ENCODE data around the gene GPA33. TPM values are rescaled to one million over a fixed set of nuclear protein-coding genes. Genes with fewer than 3 reads are reported as not detected.

The GPA33 gene
- total RNA-seq, 2 donors from 2014 or later, result not detected

DNA sequence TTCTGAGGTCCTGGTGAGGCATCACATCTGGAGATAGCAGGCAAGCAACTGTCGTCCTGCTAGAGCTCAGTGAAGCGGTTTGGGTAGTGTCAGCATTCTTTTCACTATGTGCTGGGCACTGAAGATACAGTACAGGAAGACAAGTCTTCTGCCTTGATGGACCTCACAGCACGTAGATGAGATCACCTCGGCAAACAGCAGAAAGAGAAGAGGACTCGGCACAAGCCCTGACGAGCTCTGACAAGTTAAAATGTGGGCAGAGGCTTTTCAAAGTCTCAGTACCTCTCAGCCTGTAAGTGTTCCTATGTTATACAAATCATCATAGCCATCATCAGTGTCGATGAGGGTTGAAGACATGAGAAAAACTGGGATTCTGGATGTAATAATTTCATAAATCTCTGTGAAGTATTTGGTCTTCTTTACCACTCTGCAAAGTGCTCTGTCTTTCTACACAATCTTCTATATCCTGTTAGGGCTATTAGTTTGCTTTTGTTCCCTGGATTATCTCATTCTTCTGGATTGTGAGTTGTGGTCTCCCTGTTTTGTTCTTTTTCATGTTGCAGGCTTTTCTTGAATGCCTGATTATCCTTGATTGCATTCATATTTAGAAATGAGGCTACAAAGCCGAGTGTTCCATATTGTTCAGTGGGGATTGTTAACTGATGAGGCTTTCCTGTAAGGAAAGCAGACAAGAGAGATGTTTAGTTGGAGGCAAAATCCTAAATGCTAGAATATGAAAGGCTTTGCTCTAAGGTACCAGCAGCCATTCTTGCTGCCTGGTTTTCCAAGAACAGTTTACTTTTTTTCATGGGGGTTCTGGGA, 76.9 kb downstream of the GPA33 start:
- intact Hi-C loops (cut with DNase I), result no loop called here
- no peak for DNase-seq (ENCODE audit: low spot score)

DNA sequence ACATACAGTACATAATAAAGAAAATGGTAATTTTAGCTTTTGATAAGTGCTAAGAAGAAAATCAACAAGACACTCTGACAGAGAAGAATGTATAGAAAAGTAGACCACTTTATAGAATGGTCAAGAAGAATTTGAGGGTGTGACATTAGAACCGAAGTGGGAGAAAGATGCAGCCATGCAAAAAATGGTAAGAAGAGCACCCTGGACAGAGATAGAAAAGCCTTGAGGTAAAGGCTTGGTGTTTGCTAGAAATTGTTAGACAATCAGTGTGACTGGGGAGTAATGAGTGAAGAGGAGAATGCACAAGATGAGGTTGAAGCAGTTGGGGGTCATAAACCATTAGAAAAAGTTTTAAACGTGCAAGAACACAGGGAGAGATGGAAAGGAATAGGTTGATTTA, 77.6 kb downstream of the GPA33 start:
- DNase-seq (ENCODE audit: low spot score), result no peak
- intact Hi-C loops (cut with DNase I), result no loop called here

- no peak for DNase-seq (ENCODE audit: low spot score)
- intact Hi-C loops (cut with DNase I), result no loop called here
These were observed 78.5 kb downstream of the GPA33 start for GRCh38 chr1:167011560-167012191.

GRCh38 chr1:167003711-167004110, 86.5 kb downstream of the GPA33 start:
- no peak for DNase-seq (ENCODE audit: low spot score)
- intact Hi-C loops (cut with DNase I), result no loop called here

Other genes starting within 250 kb of the GPA33 start
- gene TADA1, start 214.1 kb downstream of the GPA33 start, total RNA-seq, result 1 to 10 TPM; 8.7 to 9.6 TPM
- gene ILDR2, start 114.8 kb downstream of the GPA33 start, total RNA-seq, result under 1 TPM; 0.10 to 0.14 TPM
- under 1 TPM in 1 of 2 donors, not detected in 1; 0.23 TPM for gene MAEL, start 101.1 kb downstream of the GPA33 start, total RNA-seq
- gene STYXL2, start 3.7 kb upstream of the GPA33 start, total RNA-seq, result under 1 TPM in 1 of 2 donors, not detected in 1; 0.14 TPM
- 10 to 100 TPM; 19.2 to 21.1 TPM for gene POU2F1, start 130.5 kb upstream of the GPA33 start, total RNA-seq

Measured in posterior vena cava (tissue), 2 donors.